ENCODE measurements around the gene FAM181A. TPM values are rescaled to one million over a fixed set of nuclear protein-coding genes. Genes with fewer than 3 reads are reported as not detected.

Gene FAM181A
- total and polyA plus RNA-seq, 10 of the 15 experiments (the other 5 are each of a cell fraction or from before 2014, with no cell fraction given), result not detected

- H3K4me1 ChIP-seq (ENCODE audit: control insufficient read depth, insufficient read depth, low read length), result no peaks in the 10 kb centered on the region
- no peak for FAIRE-seq
- TF ChIP-seq BRCA1 (IDR thresholded peaks at IDR 0.05; ENCODE audit: low read depth, low read length) (no peak), NR2F1 (conservative IDR thresholded peaks at IDR 0.05) (no peak), IKZF2 (IDR thresholded peaks at IDR 0.05) (no peak), GATAD2B (conservative IDR thresholded peaks at IDR 0.05; ENCODE audit: low read depth) (no peak), EGR1 (IDR thresholded peaks at IDR 0.05; ENCODE audit: borderline replicate concordance in 1 of 2, low read depth in 2 of 2, low read length in 2 of 2) (no peak), PRDM15 (CRISPR knock-in tag; IDR thresholded peaks at IDR 0.05) (no peak), MYC (IDR thresholded peaks at IDR 0.05; ENCODE audit: insufficient read depth, insufficient read length, insufficient replicate concordance, low read length, severe bottlenecking) (no peak), TCF3 (IDR thresholded peaks at IDR 0.05; ENCODE audit: borderline replicate concordance, insufficient read depth, low read depth, low read length) (no peak), ASH2L (IDR thresholded peaks at IDR 0.05; ENCODE audit: borderline replicate concordance, low read depth) (no peak), RB1 (IDR thresholded peaks at IDR 0.05; ENCODE audit: borderline replicate concordance) (no peak), SREBF1 (IDR thresholded peaks at IDR 0.05; ENCODE audit: low read length) (no peak), LARP7 (IDR thresholded peaks at IDR 0.05) (no peak), SMARCA5 (IDR thresholded peaks at IDR 0.05) (no peak), POU2F2 (IDR thresholded peaks at IDR 0.05; ENCODE audit: borderline replicate concordance, low read depth, low read length) (no peak), SKIL (IDR thresholded peaks at IDR 0.05; ENCODE audit: low read depth, poor library complexity, severe bottlenecking) (no peak), CBFB (IDR thresholded peaks at IDR 0.05; ENCODE audit: low read depth) (no peak), KLF5 (IDR thresholded peaks at IDR 0.05; ENCODE audit: partially characterized antibody) (no peak)
Observed at GRCh38 chr14:93893661-93894261, 33.4 kb upstream of the FAM181A start.

More at GRCh38 chr14:93893661-93894261, 33.4 kb upstream of the FAM181A start:
- Histone ChIP-seq H3K9ac (ENCODE audit: control insufficient read depth, insufficient read depth, low read length) (no peak overlapping the region), H4K20me1 (ENCODE audit: control insufficient read depth, insufficient read depth) (no peaks in the 10 kb centered on the region), H3K36me3 (ENCODE audit: control insufficient read depth in 2 of 2, insufficient read depth in 2 of 2, low read length in 1 of 2) (no peaks in the 10 kb centered on the region), H3K4me2 (ENCODE audit: control insufficient read depth, insufficient read depth) (no peak overlapping the region), H2AFZ (ENCODE audit: control insufficient read depth, low read depth, low read length) (no peak overlapping the region), H3K9me3 (replicated peaks; ENCODE audit: control insufficient read depth, insufficient read depth, low read length) (no peaks in the 10 kb centered on the region), H3K27me3 (replicated peaks in 1 of 2; ENCODE audit: control insufficient read depth in 2 of 2, insufficient read depth in 2 of 2, low read length in 1 of 2) (peaks cover 6 to 9% of the 10 kb centered on the region in 2 experiments), H3K79me2 (ENCODE audit: control insufficient read depth, insufficient read depth, low read length) (no peaks in the 10 kb centered on the region), H3K4me3 (no peak overlapping the region), H3K27ac (ENCODE audit: control insufficient read depth, insufficient read depth) (no peak overlapping the region)
- no TSS peak for BruUV-seq (replicated peaks)
- ChIA-PET SMC1A (ENCODE audit: uncharacterized antibody, unreplicated experiment) (no interaction called here), CTCF (interaction anchor here (1.1 to 9.5 kb wide), 2 partner anchors 15 to 238 kb away, joined by 3 to 55 read pairs; no protein-coding TSS in a partner anchor), RAD21 (ENCODE audit: unreplicated experiment) (no interaction called here), POLR2A (no interaction called here)
- WGBS (ENCODE audit: insufficient coverage, insufficient replicate concordance, low lambda C conversion rate, missing lambda C conversion rate), result 70% methylated on average over 12 of the region's 12 CpGs
- ATAC-seq, result no peak
- no peak for DNase-seq (ENCODE audit: low read depth, low spot score)
- intact Hi-C loops (cut with micrococcal nuclease; ENCODE audit: unreplicated experiment), result loop anchor here (1.0 to 5.0 kb wide), 2 partner anchors 161 to 238 kb away; no protein-coding TSS in a partner anchor
- in situ Hi-C loops (cut with MboI), result no loop called here
